ENCODE measurements around the gene SSUH2. TPM values are rescaled to one million over a fixed set of nuclear protein-coding genes. Genes with fewer than 3 reads are reported as not detected.
A peak's percentile ranks its signal among the peaks of the same experiment; 100 is the strongest.

SSUH2 gene
- total and polyA plus RNA-seq, 2 donors from 2014 or later = 0.44 to 0.88 TPM

DNA sequence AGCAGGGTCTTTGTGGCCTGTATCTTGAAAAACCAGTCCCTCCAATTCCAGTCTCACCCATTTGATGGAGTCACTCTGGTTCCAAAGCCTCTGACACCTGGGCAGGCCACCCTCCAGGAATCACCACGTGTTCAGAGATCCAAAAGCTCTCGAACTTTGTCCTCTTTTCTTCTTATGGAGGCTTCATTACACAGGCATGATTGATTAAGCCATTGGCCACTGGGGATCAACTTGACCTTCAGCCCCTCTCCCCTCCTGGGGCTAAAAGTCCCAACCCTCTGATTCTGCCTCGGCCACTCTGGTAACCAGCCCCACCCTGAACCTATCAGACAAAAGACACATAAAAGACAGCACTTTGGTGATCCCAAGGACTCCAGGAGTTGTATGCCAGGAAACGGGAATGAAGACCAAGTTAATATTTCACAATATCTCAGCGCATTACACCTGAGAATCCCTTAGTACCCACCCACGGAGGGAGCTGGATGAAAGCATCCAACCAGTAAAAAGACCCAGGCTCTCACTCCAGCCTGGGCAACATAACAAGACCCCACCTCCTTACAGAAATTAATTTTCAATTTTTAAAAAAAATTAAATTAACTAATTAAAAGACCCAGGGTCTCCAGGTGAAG lies 23.0 kb upstream of the SSUH2 start:
- no peak overlapping the region for H3K4me3 ChIP-seq (ENCODE audit: low read length in 3 of 3)
- no peak overlapping the region for H3K9ac ChIP-seq (ENCODE audit: low read length in 3 of 3)
- no peak for FAIRE-seq
- no peaks in the 10 kb centered on the region for H3K4me1 ChIP-seq (ENCODE audit: control insufficient read depth in 2 of 3, insufficient read depth in 2 of 3, low read depth in 1 of 3, low read length in 3 of 3)
- TF ChIP-seq CTCF (IDR thresholded peaks at IDR 0.05; ENCODE audit: borderline replicate concordance, extremely low read depth, insufficient read depth) = no peak
- DNase-seq = no peak
- intact Hi-C loops (cut with DNase I) = no loop called here
- H3K9me3 ChIP-seq (ENCODE audit: control insufficient read depth in 2 of 3, insufficient read depth in 1 of 3, low read length in 3 of 3) = no peaks in the 10 kb centered on the region
- no peaks in the 10 kb centered on the region for H3K27me3 ChIP-seq (ENCODE audit: control insufficient read depth, insufficient read depth, low read length)
- H3K36me3 ChIP-seq (ENCODE audit: control insufficient read depth in 2 of 3, insufficient read depth in 3 of 3, low read length in 3 of 3) = no peaks in the 10 kb centered on the region
- H3K27ac ChIP-seq (ENCODE audit: low read depth in 2 of 2, low read length in 2 of 2) = no peak overlapping the region

- peaks cover 0 to 4% (median 0%) of the 10 kb centered on the region in 3 donors for H3K4me1 ChIP-seq (ENCODE audit: control insufficient read depth in 2 of 3, insufficient read depth in 2 of 3, low read depth in 1 of 3, low read length in 3 of 3)
- no peaks in the 10 kb centered on the region for H3K27me3 ChIP-seq (ENCODE audit: control insufficient read depth, insufficient read depth, low read length)
- H3K4me3 ChIP-seq (ENCODE audit: low read length in 3 of 3) = no peak overlapping the region
- no peak overlapping the region for H3K27ac ChIP-seq (ENCODE audit: low read depth in 2 of 2, low read length in 2 of 2)
- FAIRE-seq = no peak
- DNase-seq = no peak
- intact Hi-C loops (cut with DNase I) = no loop called here
- no peak overlapping the region for H3K9ac ChIP-seq (ENCODE audit: low read length in 3 of 3)
- H3K36me3 ChIP-seq (ENCODE audit: control insufficient read depth in 2 of 3, insufficient read depth in 3 of 3, low read length in 3 of 3) = no peaks in the 10 kb centered on the region
- no peaks in the 10 kb centered on the region for H3K9me3 ChIP-seq (ENCODE audit: control insufficient read depth in 2 of 3, insufficient read depth in 1 of 3, low read length in 3 of 3)
- TF ChIP-seq CTCF (IDR thresholded peaks at IDR 0.05; ENCODE audit: borderline replicate concordance, extremely low read depth, insufficient read depth) = no peak
These were observed 20.9 kb upstream of the SSUH2 start for GRCh38 chr3:8665407-8665896.

DNA sequence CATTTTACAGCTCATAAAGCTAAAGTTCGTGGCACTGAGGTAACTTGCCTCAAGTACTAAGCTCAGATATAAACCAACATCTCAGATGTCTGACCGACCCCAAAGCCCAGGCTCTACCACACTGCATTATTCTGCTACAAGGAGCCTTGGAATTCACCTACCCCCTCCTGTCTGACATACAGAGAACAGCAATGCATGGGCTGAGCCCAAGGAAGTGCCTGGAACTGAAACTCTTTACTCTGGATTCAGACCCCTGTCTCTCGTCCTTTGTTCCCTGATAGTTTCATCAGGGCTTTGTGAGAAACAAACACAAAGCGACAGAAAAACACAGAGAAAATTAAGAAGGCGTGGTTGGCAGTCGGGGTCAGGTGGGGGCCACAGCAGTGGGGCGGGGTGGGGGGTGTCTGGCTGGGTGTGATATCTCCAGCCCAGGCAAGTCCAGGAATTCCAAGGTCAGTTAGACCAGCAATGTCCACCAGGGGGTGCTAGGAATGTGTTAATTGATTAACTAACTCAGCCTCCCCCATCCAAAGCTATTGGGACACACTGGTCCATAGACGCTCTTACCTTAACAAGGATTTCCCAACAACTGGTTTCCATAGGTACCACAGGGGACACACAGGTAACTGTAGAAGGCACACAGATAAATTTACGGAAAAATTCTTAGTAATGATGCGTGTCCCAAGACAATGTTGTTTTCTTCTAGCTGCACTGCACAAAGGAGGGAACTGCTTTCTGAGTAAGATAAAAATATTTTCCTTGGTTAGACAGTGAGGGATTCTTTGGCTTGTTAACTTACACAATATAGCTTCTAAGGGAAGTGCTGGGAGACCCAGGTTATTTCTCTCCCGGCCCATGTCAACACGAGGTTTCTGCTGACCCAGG lies 18.8 kb upstream of the SSUH2 start:
- DNase-seq (peak in 4 of 5 donors; percentile 79 to 89 (median 83)), FAIRE-seq (no peak)
- peak; percentile 66 for TF ChIP-seq CTCF (IDR thresholded peaks at IDR 0.05; ENCODE audit: borderline replicate concordance, extremely low read depth, insufficient read depth)
- Histone ChIP-seq H3K27ac (ENCODE audit: low read depth in 2 of 2, low read length in 2 of 2) (no peak overlapping the region), H3K9me3 (ENCODE audit: control insufficient read depth in 2 of 3, insufficient read depth in 1 of 3, low read length in 3 of 3) (no peaks in the 10 kb centered on the region), H3K9ac (ENCODE audit: low read length in 3 of 3) (no peak overlapping the region), H3K27me3 (ENCODE audit: control insufficient read depth, insufficient read depth, low read length) (no peaks in the 10 kb centered on the region), H3K4me3 (ENCODE audit: low read length in 3 of 3) (no peak overlapping the region), H3K4me1 (ENCODE audit: control insufficient read depth in 2 of 3, insufficient read depth in 2 of 3, low read depth in 1 of 3, low read length in 3 of 3) (peaks cover 0 to 11% (median 0%) of the 10 kb centered on the region in 3 donors), H3K36me3 (ENCODE audit: control insufficient read depth in 2 of 3, insufficient read depth in 3 of 3, low read length in 3 of 3) (no peaks in the 10 kb centered on the region)
- intact Hi-C loops (cut with DNase I) = no loop called here
